Astrocyte (in vitro differentiated cells and primary cell): ENCODE measurements around the gene ATP1A1. TPM values are rescaled to one million over a fixed set of nuclear protein-coding genes. Genes with fewer than 3 reads are reported as not detected.
A peak's percentile ranks its signal among the peaks of the same experiment; 100 is the strongest.

ENCODE experiments used
- DNase-seq: peaks from one replicate; pipeline ENCODE4 v3.0.0-alpha.2; 2010; ENCODE audit warnings: low read depth
- FAIRE-seq: peaks from 2 replicates; lab custom pipeline; 2011; peaks lifted over from hg19 to GRCh38; lab: Jason Lieb, UNC
- H2AFZ ChIP-seq: 2 replicates; pipeline ENCODE4 v1.6.0; 2012; ENCODE audit warnings: low read depth, low read length, inconsistent platforms
- H3K27ac ChIP-seq: 2 replicates; pipeline ENCODE4 v1.5.1; 2011; ENCODE audit warnings: low read depth, low read length, inconsistent platforms
- H3K27me3 ChIP-seq: 2 replicates; pipeline ENCODE4 v1.6.0; 2011; ENCODE audit warnings: low read length, inconsistent platforms; ENCODE audit not compliant: insufficient read depth
- H3K36me3 ChIP-seq: 2 replicates; pipeline ENCODE4 v1.5.1; 2011; ENCODE audit warnings: low read length, inconsistent platforms; ENCODE audit not compliant: insufficient read depth
- H3K4me1 ChIP-seq: 2 replicates; pipeline ENCODE4 v1.5.1; 2011; ENCODE audit warnings: low read length, inconsistent platforms; ENCODE audit not compliant: insufficient read depth
- H3K4me2 ChIP-seq: 2 replicates; pipeline ENCODE4 v1.6.0; 2012; ENCODE audit warnings: low read length, inconsistent platforms
- H3K4me3 ChIP-seq: 2 replicates; pipeline ENCODE4 v1.5.1; 2011; ENCODE audit warnings: low read depth, mild to moderate bottlenecking, low read length, inconsistent platforms; ENCODE audit not compliant: insufficient read depth
- H3K79me2 ChIP-seq: 2 replicates; pipeline ENCODE4 v1.6.0; 2012; ENCODE audit warnings: mild to moderate bottlenecking, low read length, inconsistent platforms; ENCODE audit not compliant: insufficient read depth
- H3K9ac ChIP-seq: 2 replicates; pipeline ENCODE4 v1.6.0; 2012; ENCODE audit warnings: mild to moderate bottlenecking, low read length, inconsistent platforms
- H3K9me3 ChIP-seq: 2 replicates; pipeline ENCODE4 v1.5.1; 2012; ENCODE audit warnings: low read depth, mild to moderate bottlenecking, low read length, inconsistent platforms; ENCODE audit not compliant: insufficient read depth
- H4K20me1 ChIP-seq: 2 replicates; pipeline ENCODE4 v1.6.0; 2012; ENCODE audit warnings: low read length, inconsistent platforms; ENCODE audit not compliant: insufficient read depth
- H3K27ac Mint-ChIP-seq: one replicate; pipeline ENCODE4 v1.8.0; 2021; ENCODE audit warnings: mild to moderate bottlenecking, mixed read lengths; ENCODE audit not compliant: unreplicated experiment
- H3K27me3 Mint-ChIP-seq: one replicate; pipeline ENCODE4 v1.8.0; 2021; ENCODE audit warnings: low read depth, mixed read lengths; ENCODE audit not compliant: unreplicated experiment
- H3K36me3 Mint-ChIP-seq: one replicate; pipeline ENCODE4 v1.8.0; 2021; ENCODE audit warnings: low read depth, mixed read lengths; ENCODE audit not compliant: unreplicated experiment
- H3K4me1 Mint-ChIP-seq: one replicate; pipeline ENCODE4 v1.8.0; 2021; ENCODE audit warnings: low read depth, mixed read lengths; ENCODE audit not compliant: unreplicated experiment
- H3K4me3 Mint-ChIP-seq: one replicate; pipeline ENCODE4 v1.8.0; 2021; ENCODE audit warnings: mild to moderate bottlenecking, moderate library complexity, mixed read lengths; ENCODE audit not compliant: unreplicated experiment
- H3K9me3 Mint-ChIP-seq: one replicate; pipeline ENCODE4 v1.8.0; 2021; ENCODE audit warnings: mild to moderate bottlenecking, mixed read lengths; ENCODE audit not compliant: unreplicated experiment
- CTCF ChIP-seq: IDR thresholded peaks from 2 replicates; pipeline ENCODE4 v1.5.1; 2011; ENCODE audit warnings: low read depth, mild to moderate bottlenecking, inconsistent platforms, low read length, moderate library complexity; ENCODE audit not compliant: insufficient read depth
- EZH2 ChIP-seq: IDR thresholded peaks from 2 replicates; pipeline ENCODE4 v1.6.1; 2012; ENCODE audit warnings: mild to moderate bottlenecking, low read length, inconsistent platforms; ENCODE audit not compliant: insufficient read depth
- total RNA-seq: library from RNA; stranded (reverse); gene quantifications from 2 replicates; pipeline ENCODE4 v1.2.1, GENCODE V29; 2021

Gene ATP1A1
- total RNA-seq, 1 donor from 2014 or later, result 317 TPM

GRCh38 chr1:116432655-116433265 is 59.7 kb downstream of the ATP1A1 start:
- peak overlapping the region; percentile 36 for H3K4me3 Mint-ChIP-seq
- TF ChIP-seq CTCF (no peak), EZH2 (no peak)
- no peaks in the 10 kb centered on the region for H3K9me3 ChIP-seq
- DNase-seq (no peak), FAIRE-seq (no peak)
- H3K27ac ChIP-seq, result no peak overlapping the region
- peaks cover 4% of the 10 kb centered on the region for H3K36me3 Mint-ChIP-seq
- no peak overlapping the region for H2AFZ ChIP-seq
- no peaks in the 10 kb centered on the region for H4K20me1 ChIP-seq
- H3K4me2 ChIP-seq, result no peak overlapping the region
- peaks cover 8% of the 10 kb centered on the region for H3K4me1 ChIP-seq
- peaks cover 3% of the 10 kb centered on the region for H3K9me3 Mint-ChIP-seq
- peaks cover 6% of the 10 kb centered on the region for H3K27me3 Mint-ChIP-seq
- no peaks in the 10 kb centered on the region for H3K36me3 ChIP-seq
- no peak overlapping the region for H3K4me3 ChIP-seq
- no peaks in the 10 kb centered on the region for H3K79me2 ChIP-seq
- H3K9ac ChIP-seq, result peak overlapping the region; percentile 35
- no peak overlapping the region for H3K27ac Mint-ChIP-seq
- H3K27me3 ChIP-seq, result peaks cover 6% of the 10 kb centered on the region
- H3K4me1 Mint-ChIP-seq, result peaks cover 4% of the 10 kb centered on the region

GRCh38 chr1:116433275-116434257 is 60.5 kb downstream of the ATP1A1 start:
- FAIRE-seq, result no peak

More at GRCh38 chr1:116433275-116434257, 60.5 kb downstream of the ATP1A1 start:
- H3K9ac ChIP-seq, result peak overlapping the region; percentile 35
- no peaks in the 10 kb centered on the region for H4K20me1 ChIP-seq
- peaks cover 6% of the 10 kb centered on the region for H3K27me3 ChIP-seq
- peak overlapping the region; percentile 83 for H2AFZ ChIP-seq
- H3K27ac Mint-ChIP-seq, result peak overlapping the region; percentile 48
- peaks cover 4% of the 10 kb centered on the region for H3K36me3 Mint-ChIP-seq
- peaks cover 4% of the 10 kb centered on the region for H3K4me1 Mint-ChIP-seq
- H3K36me3 ChIP-seq, result no peaks in the 10 kb centered on the region
- no peaks in the 10 kb centered on the region for H3K79me2 ChIP-seq
- TF ChIP-seq EZH2 (no peak), CTCF (no peak)
- H3K4me1 ChIP-seq, result peaks cover 8% of the 10 kb centered on the region
- H3K4me3 Mint-ChIP-seq, result peak overlapping the region; percentile 36
- H3K27ac ChIP-seq, result peak overlapping the region; percentile 59
- H3K27me3 Mint-ChIP-seq, result peaks cover 6% of the 10 kb centered on the region
- peaks cover 3% of the 10 kb centered on the region for H3K9me3 Mint-ChIP-seq
- peak; percentile 75 for DNase-seq
- H3K4me2 ChIP-seq, result no peak overlapping the region
- no peaks in the 10 kb centered on the region for H3K9me3 ChIP-seq
- no peak overlapping the region for H3K4me3 ChIP-seq
